GM20000 (cell line): ENCODE measurements around the gene PPFIA1.
"Not testable (repeated sequence)": the region's sequence is repeated elsewhere in the genome, so short reads cannot be mapped to it uniquely, and the experiment has no call there.

ENCODE experiments used
- DNase-seq: peaks from one replicate; pipeline ENCODE4 v3.0.0; 2012; ENCODE audit warnings: low spot score
- CTCF ChIP-seq: IDR thresholded peaks from 2 replicates; pipeline ENCODE4 v1.5.1; 2012; ENCODE audit warnings: mild to moderate bottlenecking, control low read depth; ENCODE audit errors: extremely low read depth, missing control alignments

PPFIA1 gene

GRCh38 chr11:70252844-70253243 is 17.6 kb upstream of the PPFIA1 start:
- TF ChIP-seq CTCF: no peak
- DNase-seq: peak; percentile 37

GRCh38 chr11:70255477-70256116 is 14.9 kb upstream of the PPFIA1 start:
- TF ChIP-seq CTCF: no peak
- DNase-seq: no peak

GRCh38 chr11:70259077-70259476 is 11.4 kb upstream of the PPFIA1 start:
- not testable (repeated sequence) for DNase-seq

GRCh38 chr11:70262951-70263350 is 7.5 kb upstream of the PPFIA1 start:
- no peak for TF ChIP-seq CTCF
- no peak for DNase-seq

GRCh38 chr11:70263363-70263762 is 7.1 kb upstream of the PPFIA1 start:
- no peak for DNase-seq
- TF ChIP-seq CTCF: no peak

GRCh38 chr11:70265341-70265740 is 5.1 kb upstream of the PPFIA1 start:
- TF ChIP-seq CTCF: no peak
- DNase-seq: peak; percentile 51

- no peak for DNase-seq
- no peak for TF ChIP-seq CTCF
Observed at GRCh38 chr11:70267405-70267950, 3.0 kb upstream of the PPFIA1 start.

- no peak for DNase-seq
- TF ChIP-seq CTCF: no peak
Observed at GRCh38 chr11:70268526-70268925, 2.0 kb upstream of the PPFIA1 start.
